ENCODE results near the gene SLC36A1.

The SLC36A1 gene

GRCh38 chr5:151454166-151454565 lies 6.8 kb downstream of the SLC36A1 start:
- DNase-seq, result no peak

GRCh38 chr5:151454889-151455288 lies 7.5 kb downstream of the SLC36A1 start:
- no peak for DNase-seq

DNA sequence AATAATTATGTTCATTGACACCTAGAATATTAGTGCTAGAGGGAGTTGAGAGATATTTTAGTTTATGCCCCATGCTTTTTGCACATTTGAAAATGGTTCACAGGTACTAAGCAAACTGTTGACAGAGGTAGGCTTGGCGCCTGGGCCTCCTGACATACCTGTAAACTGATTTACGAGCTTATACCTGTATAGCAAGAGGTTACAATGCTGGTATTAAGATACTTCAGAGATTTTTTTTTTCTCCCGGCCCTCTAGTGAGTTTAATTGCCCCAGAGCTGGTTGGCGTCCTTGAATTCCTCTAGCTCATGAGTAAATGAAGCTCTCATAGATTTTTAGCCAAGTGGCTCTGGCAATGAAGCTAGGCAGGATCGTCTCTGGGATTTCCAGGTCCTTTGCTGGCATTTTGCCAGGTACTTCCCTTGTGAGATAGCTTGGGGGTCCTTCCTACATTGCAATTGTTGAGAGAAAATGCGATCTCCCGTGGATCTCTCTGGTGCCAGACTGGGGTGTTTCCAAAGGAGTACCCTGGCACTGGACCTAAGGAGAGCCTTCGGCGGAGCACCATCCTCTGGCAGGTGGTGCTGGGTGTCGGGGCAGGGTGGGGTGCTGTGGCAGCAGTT lies 9.0 kb downstream of the SLC36A1 start:
- DNase-seq, result no peak

DNA sequence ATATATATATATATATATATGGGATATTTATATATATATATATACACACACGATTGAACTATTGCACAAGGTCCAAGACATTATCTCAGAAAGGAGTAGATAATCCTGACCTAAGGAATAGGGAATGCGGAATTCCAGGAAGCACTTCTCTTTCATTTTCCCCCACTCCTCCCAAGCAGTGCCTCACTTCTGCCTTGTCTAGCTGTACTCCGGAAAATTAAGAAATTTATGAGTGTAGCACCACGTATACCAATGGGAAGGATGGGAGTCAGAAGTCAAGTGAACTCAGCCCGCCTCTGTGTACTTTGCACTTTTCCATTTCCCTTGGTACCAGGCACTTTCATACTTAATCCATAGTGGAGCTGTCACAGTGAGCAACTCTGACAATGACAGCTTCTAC lies 10.9 kb downstream of the SLC36A1 start:
- no peak for DNase-seq

- DNase-seq, result no peak
Observed at GRCh38 chr5:151459680-151460324, 12.4 kb downstream of the SLC36A1 start.

DNA sequence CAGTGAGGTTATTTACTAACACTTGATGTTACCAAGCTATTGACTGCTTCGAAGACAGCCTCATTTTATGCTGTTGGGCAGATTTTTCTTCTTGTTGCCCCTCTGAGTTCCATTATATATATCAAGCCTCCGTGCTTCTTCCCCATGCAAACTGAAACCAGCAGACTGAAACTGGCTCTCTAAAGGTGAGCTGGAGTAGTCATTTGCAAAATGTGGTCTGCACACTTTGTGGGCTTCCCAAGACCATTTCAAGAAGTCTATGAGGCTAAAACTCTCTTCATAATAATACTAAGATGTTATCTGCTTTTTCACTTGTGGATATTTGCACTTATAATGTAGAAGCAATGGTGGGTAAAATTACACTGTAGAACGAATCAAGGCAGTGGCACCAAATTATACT lies 13.9 kb downstream of the SLC36A1 start:
- no peak for DNase-seq

- no peak for DNase-seq
Observed at GRCh38 chr5:151463137-151464029, 16.0 kb downstream of the SLC36A1 start.

DNA sequence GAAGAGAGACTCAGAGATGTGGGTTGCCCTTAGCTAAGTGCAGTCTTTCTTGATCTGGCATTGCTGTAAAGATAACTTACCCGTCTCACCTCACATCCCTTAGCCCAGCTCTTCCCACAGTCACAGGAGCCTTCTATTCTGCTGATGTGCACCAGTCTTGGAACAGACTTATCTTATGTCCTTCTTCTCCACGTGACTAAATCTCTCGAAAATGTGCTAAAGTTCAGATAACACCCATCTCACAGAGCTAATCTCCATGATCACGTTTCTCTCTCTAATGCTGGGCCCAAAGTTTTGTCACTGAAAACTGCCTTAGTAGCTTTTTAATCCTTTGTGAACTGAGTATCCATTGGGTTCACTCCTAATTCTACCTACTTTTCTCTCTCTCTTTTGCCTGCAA lies 16.7 kb downstream of the SLC36A1 start:
- no peak for DNase-seq

DNA sequence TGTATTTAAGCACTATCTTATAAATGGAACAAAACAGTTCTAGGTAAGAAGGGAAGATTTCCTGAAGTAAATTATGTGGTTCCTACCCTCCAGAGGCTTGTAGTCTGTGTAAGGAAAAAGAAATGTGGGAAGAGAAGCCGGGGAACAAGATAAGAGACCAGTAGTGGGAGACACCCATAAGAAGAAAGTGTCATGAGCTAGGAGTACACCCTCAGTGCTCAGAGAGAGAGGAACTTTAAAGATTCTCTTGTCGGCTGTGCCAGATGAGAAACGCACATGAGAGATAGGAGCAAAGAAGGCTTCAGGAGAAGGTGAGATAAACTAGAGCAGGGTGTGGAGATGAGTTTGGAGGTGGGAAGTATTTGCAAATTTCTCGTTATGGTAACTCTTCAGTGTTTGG lies 18.1 kb downstream of the SLC36A1 start:
- no peak for DNase-seq

DNA sequence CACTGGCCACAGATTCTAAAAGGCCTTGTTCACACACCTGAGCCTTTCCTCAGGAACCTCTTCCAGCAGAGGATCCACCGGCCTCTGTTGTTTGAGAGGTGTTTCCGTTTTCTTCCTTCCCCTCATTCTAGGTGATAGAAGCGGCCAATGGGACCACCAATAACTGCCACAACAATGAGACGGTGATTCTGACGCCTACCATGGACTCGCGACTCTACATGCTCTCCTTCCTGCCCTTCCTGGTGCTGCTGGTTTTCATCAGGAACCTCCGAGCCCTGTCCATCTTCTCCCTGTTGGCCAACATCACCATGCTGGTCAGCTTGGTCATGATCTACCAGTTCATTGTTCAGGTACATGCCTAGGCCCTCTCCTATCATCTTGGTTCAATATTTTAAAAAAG lies 20.2 kb downstream of the SLC36A1 start:
- no peak for DNase-seq

- DNase-seq, result no peak
Observed at GRCh38 chr5:151469386-151469785, 22.0 kb downstream of the SLC36A1 start.

GRCh38 chr5:151469992-151470391 lies 22.6 kb downstream of the SLC36A1 start:
- DNase-seq, result no peak

DNA sequence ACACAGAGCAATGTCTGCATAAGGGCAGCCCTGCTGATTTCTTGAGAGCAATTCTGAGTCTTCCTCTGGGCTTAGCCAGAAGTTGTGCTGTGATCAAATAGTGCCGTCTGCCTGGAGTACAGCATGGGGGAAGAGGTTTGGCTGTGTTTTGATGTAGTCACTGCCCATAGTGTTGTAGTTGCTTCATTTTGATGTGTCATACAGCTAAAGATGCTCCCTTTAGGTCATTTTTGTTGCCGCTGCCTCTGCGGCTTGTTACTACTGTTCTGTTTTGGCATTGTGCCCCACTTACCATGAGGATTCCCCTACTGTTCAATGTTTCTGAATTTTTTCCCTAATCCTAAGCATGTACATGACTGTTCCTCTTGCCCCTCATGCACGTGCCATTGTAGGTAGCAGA lies 23.0 kb downstream of the SLC36A1 start:
- DNase-seq, result no peak

- DNase-seq, result no peak
Observed at GRCh38 chr5:151471276-151471675, 23.9 kb downstream of the SLC36A1 start.

- DNase-seq, result no peak
Observed at GRCh38 chr5:151474799-151475198, 27.4 kb downstream of the SLC36A1 start.

DNA sequence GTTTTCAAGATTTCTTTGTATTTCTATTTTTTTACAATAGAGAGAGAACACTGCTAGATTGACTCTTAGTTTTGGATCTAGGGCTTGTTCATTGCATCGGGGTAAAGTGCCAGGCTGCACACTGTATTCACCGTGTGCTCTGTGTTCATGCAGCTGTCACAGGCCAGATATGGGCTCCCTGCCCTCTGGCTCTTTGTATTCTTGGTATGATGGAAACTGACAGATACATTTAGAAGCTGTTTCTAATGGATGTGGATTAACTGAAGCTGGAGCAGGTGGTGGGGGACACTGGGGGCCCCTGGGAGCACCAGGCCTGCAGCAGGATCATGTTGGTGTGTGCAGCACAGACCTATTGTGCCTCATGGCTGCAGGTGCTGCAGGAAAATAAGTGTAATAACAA lies 28.0 kb downstream of the SLC36A1 start:
- no peak for DNase-seq

GRCh38 chr5:151476016-151476415 lies 28.6 kb downstream of the SLC36A1 start:
- DNase-seq, result no peak

- no peak for DNase-seq
Observed at GRCh38 chr5:151477101-151477500, 29.7 kb downstream of the SLC36A1 start.

DNA sequence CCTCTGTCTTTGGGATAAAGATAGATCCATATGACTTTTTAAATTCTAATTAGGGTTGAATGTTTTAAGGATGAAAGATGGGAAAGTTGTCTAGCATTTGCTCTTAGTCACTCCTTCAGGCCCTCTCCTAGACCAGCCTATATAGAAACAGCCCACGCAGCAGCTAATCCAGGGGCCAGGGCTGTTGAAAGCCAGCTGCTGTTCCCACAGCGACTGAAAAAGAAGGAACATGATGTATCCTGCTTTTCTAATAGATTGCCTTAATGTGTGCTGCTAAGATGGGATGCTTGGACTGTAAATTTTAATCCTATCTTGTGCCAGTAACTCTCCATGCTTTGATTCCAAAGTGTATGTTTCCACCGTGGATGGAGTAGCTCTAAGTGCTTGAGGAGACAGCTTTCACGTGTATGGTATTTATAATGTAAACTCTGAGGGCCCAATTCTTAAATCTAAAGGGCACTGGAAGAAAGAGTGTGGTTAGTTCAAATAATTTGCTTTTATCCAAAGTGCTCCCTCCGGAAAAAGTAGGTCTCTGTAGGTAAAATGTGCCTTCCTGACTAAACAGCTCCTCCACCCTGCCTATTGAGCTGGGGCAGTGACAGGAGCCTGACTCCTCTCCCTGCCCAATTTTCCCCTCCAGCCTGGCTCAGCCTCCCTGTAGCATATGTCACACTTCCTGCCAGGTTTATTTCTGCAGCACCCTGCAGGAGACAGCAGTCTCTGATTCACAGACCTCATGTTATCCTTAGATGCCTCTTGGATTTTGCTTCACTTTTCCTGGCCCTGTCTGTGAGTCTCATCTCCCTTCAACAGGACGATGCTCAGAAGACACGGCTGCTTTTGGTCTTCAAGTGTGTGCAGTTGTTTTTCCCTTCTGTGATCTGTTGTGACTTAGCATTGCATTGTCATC lies 33.2 kb downstream of the SLC36A1 start:
- peak; percentile 10 for DNase-seq

- DNase-seq, result peak; percentile 22
Observed at GRCh38 chr5:151483176-151483575, 35.8 kb downstream of the SLC36A1 start.

DNA sequence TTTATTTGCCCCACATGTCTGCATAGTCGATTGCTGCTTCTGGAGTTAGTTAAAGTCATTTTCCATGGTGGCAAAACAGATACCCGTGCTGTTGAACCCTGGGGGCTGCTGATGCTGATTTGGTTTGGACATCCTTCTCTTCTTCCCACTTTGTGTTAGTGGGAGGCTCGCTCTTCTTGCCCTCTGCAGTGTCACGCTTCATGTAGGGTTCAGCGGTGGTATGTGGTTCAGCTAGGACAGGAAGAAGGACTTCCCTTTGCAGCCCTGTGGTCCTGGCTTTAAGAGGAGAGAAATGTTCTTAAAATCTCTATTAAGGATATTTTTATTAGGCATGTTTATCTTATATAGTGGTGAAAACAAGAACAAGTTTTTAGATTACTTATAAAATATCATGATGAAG lies 36.2 kb downstream of the SLC36A1 start:
- DNase-seq, result peak; percentile 3

- no peak for DNase-seq
Observed at GRCh38 chr5:151487544-151487943, 40.1 kb downstream of the SLC36A1 start.

DNA sequence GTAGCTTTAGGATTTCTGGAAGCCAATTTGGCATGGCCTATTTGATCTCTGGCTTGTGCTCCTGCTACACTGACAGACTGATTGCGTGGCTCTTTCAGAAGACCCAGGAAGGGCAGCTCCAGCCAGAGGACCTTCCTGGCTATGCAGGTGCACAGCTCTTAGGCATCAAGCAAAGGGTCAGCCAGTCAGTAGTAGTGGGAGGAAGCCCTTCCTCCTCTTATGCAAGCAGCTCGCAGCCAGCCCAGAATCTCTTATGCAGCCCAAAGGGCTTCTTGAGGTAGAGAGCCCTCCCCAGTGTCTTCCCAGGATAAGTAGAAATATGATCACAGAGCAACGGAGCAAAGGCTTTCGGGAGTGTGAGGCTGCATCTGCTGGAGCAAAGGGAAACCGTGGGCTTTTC lies 43.2 kb downstream of the SLC36A1 start:
- no peak for DNase-seq

All from midbrain (tissue), 1 donor.